Measurements from ENCODE around the gene MYOCD. TPM values are rescaled to one million over a fixed set of nuclear protein-coding genes. Genes with fewer than 3 reads are reported as not detected.

Gene MYOCD
- total RNA-seq, 1 donor from 2014 or later, result 8.7 TPM

GRCh38 chr17:12719948-12720347, 54.3 kb downstream of the MYOCD start:
- ChIA-PET POLR2A (no interaction called here), CTCF (no interaction called here)
- DNase-seq (no peak), ATAC-seq (ENCODE audit: low read depth) (no peak)
- no peak overlapping the region for H3K27ac Mint-ChIP-seq
- intact Hi-C loops (cut with micrococcal nuclease), result no loop called here
- no peaks in the 10 kb centered on the region for H3K9me3 Mint-ChIP-seq
- no peaks in the 10 kb centered on the region for H3K4me1 Mint-ChIP-seq
- H3K27me3 Mint-ChIP-seq, result peaks cover 3% of the 10 kb centered on the region
- TF ChIP-seq, protein P1, sequence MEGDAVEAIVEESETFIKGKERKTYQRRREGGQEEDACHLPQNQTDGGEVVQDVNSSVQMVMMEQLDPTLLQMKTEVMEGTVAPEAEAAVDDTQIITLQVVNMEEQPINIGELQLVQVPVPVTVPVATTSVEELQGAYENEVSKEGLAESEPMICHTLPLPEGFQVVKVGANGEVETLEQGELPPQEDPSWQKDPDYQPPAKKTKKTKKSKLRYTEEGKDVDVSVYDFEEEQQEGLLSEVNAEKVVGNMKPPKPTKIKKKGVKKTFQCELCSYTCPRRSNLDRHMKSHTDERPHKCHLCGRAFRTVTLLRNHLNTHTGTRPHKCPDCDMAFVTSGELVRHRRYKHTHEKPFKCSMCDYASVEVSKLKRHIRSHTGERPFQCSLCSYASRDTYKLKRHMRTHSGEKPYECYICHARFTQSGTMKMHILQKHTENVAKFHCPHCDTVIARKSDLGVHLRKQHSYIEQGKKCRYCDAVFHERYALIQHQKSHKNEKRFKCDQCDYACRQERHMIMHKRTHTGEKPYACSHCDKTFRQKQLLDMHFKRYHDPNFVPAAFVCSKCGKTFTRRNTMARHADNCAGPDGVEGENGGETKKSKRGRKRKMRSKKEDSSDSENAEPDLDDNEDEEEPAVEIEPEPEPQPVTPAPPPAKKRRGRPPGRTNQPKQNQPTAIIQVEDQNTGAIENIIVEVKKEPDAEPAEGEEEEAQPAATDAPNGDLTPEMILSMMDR (IDR thresholded peaks at IDR 0.05), result no peak
- no peaks in the 10 kb centered on the region for H3K36me3 Mint-ChIP-seq (ENCODE audit: low read depth)
- no peak overlapping the region for H3K4me3 Mint-ChIP-seq

DNA sequence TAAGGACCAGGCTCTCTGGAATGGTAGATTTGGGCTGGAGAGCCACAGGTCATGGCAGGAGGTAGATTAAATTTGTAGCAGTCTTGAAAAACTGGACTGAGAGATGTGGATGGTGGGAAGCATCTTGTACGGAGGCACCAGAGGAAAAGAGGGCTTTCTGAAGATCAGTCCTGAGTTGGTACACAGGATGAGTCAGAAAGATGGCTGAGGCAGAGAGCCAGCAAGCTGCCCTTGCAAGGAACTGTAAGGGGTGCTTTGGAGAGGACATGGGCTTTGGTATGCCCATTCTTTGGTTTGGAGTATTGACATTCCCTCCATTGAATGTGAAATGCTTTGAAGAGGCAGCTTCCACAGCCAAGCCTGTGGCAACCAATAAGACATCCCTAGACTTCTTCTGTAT, 55.9 kb downstream of the MYOCD start:
- DNase-seq (no peak), ATAC-seq (ENCODE audit: low read depth) (no peak)
- Mint-ChIP-seq H3K9me3 (no peaks in the 10 kb centered on the region), H3K4me3 (no peak overlapping the region), H3K36me3 (ENCODE audit: low read depth) (no peaks in the 10 kb centered on the region), H3K4me1 (no peaks in the 10 kb centered on the region), H3K27me3 (no peaks in the 10 kb centered on the region), H3K27ac (no peak overlapping the region)
- ChIA-PET CTCF (no interaction called here), POLR2A (no interaction called here)
- intact Hi-C loops (cut with micrococcal nuclease), result no loop called here
- TF ChIP-seq, protein P1 (IDR thresholded peaks at IDR 0.05), result no peak

DNA sequence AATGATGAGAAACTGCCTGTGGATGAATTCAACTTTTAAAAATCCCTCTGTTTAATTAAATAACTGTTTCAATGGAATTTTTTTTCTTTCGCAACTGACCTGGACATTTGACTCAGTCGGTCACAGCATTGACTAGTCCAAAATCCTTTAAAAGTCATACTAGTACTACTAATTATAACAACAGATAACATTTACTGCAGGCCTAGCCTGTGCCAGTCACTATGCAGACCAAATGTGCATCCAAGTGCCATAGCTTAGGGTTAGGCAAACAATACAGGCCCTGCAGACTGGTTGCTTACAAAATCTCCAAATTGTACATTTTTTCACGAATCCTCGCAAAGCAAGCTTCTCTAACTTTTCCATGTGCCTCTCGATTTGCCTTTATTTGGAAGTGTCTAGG, 56.6 kb downstream of the MYOCD start:
- no peaks in the 10 kb centered on the region for H3K4me1 Mint-ChIP-seq
- H3K4me3 Mint-ChIP-seq, result no peak overlapping the region
- intact Hi-C loops (cut with micrococcal nuclease), result no loop called here
- no peaks in the 10 kb centered on the region for H3K9me3 Mint-ChIP-seq
- POLR2A ChIA-PET, result no interaction called here
- no peak for DNase-seq
- CTCF ChIA-PET, result no interaction called here
- no peak for ATAC-seq (ENCODE audit: low read depth)
- no peaks in the 10 kb centered on the region for H3K36me3 Mint-ChIP-seq (ENCODE audit: low read depth)
- TF ChIP-seq, protein P1 (IDR thresholded peaks at IDR 0.05), result no peak
- no peaks in the 10 kb centered on the region for H3K27me3 Mint-ChIP-seq
- no peak overlapping the region for H3K27ac Mint-ChIP-seq

DNA sequence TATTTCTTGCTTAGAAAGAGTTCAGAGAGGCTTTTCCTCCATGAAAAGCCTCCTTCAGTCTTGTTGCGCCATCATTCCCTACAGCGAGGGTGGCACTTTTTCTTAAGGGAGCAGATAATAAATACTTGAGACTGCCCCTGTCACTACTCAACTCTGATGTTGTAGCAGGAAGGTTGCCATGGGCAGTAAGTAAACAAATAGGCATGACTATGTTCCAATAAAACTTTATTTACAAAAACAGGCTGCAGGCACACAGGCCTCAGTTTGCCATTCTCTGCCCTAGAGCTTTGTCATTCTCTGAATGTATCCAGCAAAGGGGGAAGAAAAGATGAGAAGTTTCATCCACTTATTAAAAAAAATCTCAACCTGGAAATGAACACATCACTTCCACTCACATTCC, 60.4 kb downstream of the MYOCD start:
- intact Hi-C loops (cut with micrococcal nuclease), result no loop called here
- Mint-ChIP-seq H3K27ac (no peak overlapping the region), H3K27me3 (peaks cover 5% of the 10 kb centered on the region), H3K4me1 (no peaks in the 10 kb centered on the region), H3K4me3 (no peak overlapping the region), H3K9me3 (no peaks in the 10 kb centered on the region), H3K36me3 (ENCODE audit: low read depth) (no peaks in the 10 kb centered on the region)
- DNase-seq, result no peak
- POLR2A ChIA-PET, result no interaction called here
- CTCF ChIA-PET, result no interaction called here
- TF ChIP-seq, protein P1 (IDR thresholded peaks at IDR 0.05), result no peak
- no peak for ATAC-seq (ENCODE audit: low read depth)

DNA sequence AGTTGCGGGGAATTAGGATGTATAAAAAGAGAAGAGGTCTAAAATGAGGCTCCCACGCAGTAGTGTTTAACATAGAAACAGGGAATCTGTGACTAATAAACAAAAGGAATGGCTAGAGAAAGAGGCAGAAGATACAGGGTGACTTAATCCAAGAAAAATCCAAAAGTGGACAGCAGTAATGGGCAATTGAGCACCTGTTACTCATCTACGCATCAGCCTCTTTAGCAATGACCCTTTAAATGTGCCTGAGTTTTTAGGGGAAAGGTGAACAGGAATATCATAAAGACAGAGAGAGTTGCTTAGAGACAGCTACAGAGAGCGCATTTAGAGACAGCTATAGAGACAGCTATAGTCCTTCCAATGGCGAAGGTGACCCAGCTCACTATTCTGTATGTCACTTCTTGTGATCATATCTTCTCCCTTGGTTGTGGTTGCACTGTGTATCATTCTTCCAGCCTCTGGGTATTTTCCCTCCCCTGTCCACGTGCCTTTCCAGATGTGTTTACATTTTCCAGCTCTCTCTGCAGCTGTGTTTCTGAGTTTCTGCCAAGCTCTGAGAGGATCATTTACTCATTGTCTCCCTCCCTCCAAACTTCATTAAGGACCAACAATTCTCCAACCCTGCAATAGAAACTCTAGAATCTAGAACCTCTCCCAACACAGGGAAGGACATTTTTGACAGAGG, 61.5 kb downstream of the MYOCD start:
- ChIA-PET CTCF (no interaction called here), POLR2A (no interaction called here)
- no peak overlapping the region for H3K4me3 Mint-ChIP-seq
- no peaks in the 10 kb centered on the region for H3K9me3 Mint-ChIP-seq
- H3K27ac Mint-ChIP-seq, result no peak overlapping the region
- ATAC-seq (ENCODE audit: low read depth) (no peak), DNase-seq (no peak)
- H3K36me3 Mint-ChIP-seq (ENCODE audit: low read depth), result no peaks in the 10 kb centered on the region
- no peaks in the 10 kb centered on the region for H3K4me1 Mint-ChIP-seq
- intact Hi-C loops (cut with micrococcal nuclease), result no loop called here
- H3K27me3 Mint-ChIP-seq, result peaks cover 5% of the 10 kb centered on the region
- TF ChIP-seq, protein P1 (IDR thresholded peaks at IDR 0.05), result no peak
